Glutamatergic neuron (in vitro differentiated cells): ENCODE data around the gene LRRC8D. TPM values are rescaled to one million over a fixed set of nuclear protein-coding genes. Genes with fewer than 3 reads are reported as not detected.

Experiments used
- DNase-seq: peaks from one replicate; pipeline ENCODE4 v3.0.0; 2022
- H3K27ac Mint-ChIP-seq: one replicate; pipeline ENCODE4 v1.8.0; 2020; ENCODE audit warnings: mild to moderate bottlenecking, mixed read lengths, inconsistent platforms; ENCODE audit not compliant: unreplicated experiment
- H3K27me3 Mint-ChIP-seq: one replicate; pipeline ENCODE4 v1.8.0; 2020; ENCODE audit warnings: mild to moderate bottlenecking, moderate library complexity, mixed read lengths, inconsistent platforms; ENCODE audit not compliant: unreplicated experiment
- H3K36me3 Mint-ChIP-seq: one replicate; pipeline ENCODE4 v1.8.0; 2020; ENCODE audit warnings: mild to moderate bottlenecking, mixed read lengths, inconsistent platforms; ENCODE audit not compliant: unreplicated experiment
- H3K4me1 Mint-ChIP-seq: one replicate; pipeline ENCODE4 v1.8.0; 2020; ENCODE audit warnings: mild to moderate bottlenecking, low read depth, mixed read lengths, inconsistent platforms; ENCODE audit not compliant: unreplicated experiment
- H3K4me3 Mint-ChIP-seq: one replicate; pipeline ENCODE4 v1.8.0; 2020; ENCODE audit warnings: mild to moderate bottlenecking, mixed read lengths, inconsistent platforms; ENCODE audit not compliant: unreplicated experiment
- H3K9me3 Mint-ChIP-seq: one replicate; pipeline ENCODE4 v1.8.0; 2020; ENCODE audit warnings: mild to moderate bottlenecking, moderate library complexity, mixed read lengths, inconsistent platforms; ENCODE audit not compliant: unreplicated experiment
- total RNA-seq: library from RNA; stranded (reverse); fragmentation: NEBNext Ultra II Directional; extraction: Animal tissue kit (Norgen Biotek cat#: 25700); gene quantifications from one replicate; pipeline ENCODE4 v1.2.1, GENCODE V29; 2021; ENCODE audit not compliant: unreplicated experiment
- TF ChIP-seq, protein P1 (sequence below): fragments of 200-600 bp; sonication (generic); IDR thresholded peaks from one replicate; pipeline ENCODE4 v1.5.0; 2021; ENCODE audit not compliant: partially characterized antibody, unreplicated experiment

The LRRC8D gene
- total RNA-seq, 1 donor from 2014 or later, result 54.9 TPM

DNA sequence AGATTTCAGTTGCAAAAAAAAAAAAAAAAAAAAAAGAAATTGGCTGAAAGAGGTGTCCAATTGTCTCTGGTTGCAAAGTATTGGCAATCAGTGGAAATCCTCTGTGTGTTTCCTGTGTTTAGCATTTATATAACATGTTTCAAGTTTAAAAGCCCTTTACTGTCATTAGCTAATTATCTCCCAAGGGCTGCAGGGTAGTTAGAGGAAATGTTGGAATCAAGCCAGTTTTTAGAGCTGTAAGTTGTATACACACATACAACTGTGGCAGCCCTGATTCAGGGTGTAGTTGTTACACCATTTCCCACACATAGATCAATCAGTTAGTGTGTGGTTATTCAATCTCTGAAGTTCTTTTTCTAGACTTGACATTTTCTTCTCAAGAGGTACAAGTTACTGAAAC, 165.2 kb downstream of the LRRC8D start:
- no peak overlapping the region for H3K27ac Mint-ChIP-seq
- H3K4me3 Mint-ChIP-seq, result no peak overlapping the region
- DNase-seq, result no peak
- H3K4me1 Mint-ChIP-seq, result peaks cover 54% of the 10 kb centered on the region
- peaks cover 10% of the 10 kb centered on the region for H3K9me3 Mint-ChIP-seq
- TF ChIP-seq, protein P1, sequence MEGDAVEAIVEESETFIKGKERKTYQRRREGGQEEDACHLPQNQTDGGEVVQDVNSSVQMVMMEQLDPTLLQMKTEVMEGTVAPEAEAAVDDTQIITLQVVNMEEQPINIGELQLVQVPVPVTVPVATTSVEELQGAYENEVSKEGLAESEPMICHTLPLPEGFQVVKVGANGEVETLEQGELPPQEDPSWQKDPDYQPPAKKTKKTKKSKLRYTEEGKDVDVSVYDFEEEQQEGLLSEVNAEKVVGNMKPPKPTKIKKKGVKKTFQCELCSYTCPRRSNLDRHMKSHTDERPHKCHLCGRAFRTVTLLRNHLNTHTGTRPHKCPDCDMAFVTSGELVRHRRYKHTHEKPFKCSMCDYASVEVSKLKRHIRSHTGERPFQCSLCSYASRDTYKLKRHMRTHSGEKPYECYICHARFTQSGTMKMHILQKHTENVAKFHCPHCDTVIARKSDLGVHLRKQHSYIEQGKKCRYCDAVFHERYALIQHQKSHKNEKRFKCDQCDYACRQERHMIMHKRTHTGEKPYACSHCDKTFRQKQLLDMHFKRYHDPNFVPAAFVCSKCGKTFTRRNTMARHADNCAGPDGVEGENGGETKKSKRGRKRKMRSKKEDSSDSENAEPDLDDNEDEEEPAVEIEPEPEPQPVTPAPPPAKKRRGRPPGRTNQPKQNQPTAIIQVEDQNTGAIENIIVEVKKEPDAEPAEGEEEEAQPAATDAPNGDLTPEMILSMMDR, result no peak
- H3K27me3 Mint-ChIP-seq, result peaks cover 4% of the 10 kb centered on the region
- no peaks in the 10 kb centered on the region for H3K36me3 Mint-ChIP-seq

Other genes starting within 250 kb of the LRRC8D start
- gene LRRC8C, start 187.9 kb upstream of the LRRC8D start, total RNA-seq, result 2.6 TPM
- gene ZNF326, start 174.1 kb downstream of the LRRC8D start, total RNA-seq, result 57.8 TPM